Neural progenitor cell (in vitro differentiated cells): ENCODE measurements around the gene WDR89.

Experiments
- CTCF ChIP-seq: fragments of 200-600 bp; sonication (generic); IDR thresholded peaks from 2 replicates; pipeline ENCODE4 v1.5.1; 2017; ENCODE audit warnings: antibody characterized with exemption, mild to moderate bottlenecking
- EZH2phosphoT487 ChIP-seq: fragments of 200-600 bp; sonication (generic); IDR thresholded peaks from 2 replicates; pipeline ENCODE4 v1.6.1; 2017; ENCODE audit warnings: antibody characterized with exemption

GRCh38 chr14:63685401-63685800 is 43.7 kb upstream of the WDR89 start:
- no peak for TF ChIP-seq CTCF
- no peak for TF ChIP-seq EZH2phosphoT487
